ENCODE data around the gene IL36B.

IL36B gene

DNA sequence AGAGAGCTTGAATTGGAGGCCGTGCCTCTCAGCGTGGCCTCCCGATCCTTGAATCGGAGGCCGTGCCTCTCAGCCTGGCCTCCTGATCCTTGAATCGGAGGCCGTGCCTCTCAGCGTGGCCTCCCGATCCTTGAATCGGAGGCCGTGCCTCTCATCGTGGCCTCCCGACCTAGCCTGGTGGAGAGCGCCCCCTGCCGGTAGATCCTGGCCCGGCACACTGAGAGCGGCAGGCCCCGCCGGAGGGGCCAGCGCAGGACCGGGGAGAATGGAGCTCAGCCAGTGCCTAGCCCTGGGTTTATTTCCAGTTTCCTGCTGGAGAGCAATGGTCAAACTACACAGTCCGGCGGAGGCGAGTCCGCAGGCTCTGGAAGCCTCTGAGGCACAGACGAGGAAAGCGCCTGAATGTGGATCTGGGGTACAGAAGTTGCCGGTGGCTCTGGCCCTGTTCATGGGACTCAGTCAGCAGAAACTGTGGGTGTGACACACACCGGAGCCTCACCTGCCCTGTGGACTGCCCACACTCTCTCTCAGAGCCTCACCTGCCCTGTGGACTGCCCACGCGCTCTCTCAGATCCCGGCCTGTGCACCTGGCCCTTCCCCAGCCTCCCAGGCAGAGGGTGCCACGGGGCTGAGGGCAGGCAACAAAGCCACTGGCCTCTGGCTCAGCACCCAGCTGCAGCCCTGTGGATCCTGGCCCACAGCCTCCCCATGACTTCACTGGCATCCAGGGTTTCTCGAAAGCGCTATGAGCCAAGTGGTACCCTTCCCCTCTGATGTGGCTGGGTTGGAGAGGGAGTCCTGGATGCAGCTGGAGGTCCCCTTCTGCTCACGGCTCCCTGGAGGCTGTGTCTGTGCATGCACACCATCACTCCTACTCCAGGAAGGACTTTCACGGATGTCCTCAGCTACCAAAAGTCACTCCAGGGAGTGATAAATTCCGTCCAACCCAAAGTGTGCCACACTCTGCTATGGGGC is 1.5 kb downstream of the IL36B start:
- DNase-seq: no peak

- no peak for DNase-seq
Measured at GRCh38 chr2:113046465-113046864, 6.2 kb downstream of the IL36B start.

DNA sequence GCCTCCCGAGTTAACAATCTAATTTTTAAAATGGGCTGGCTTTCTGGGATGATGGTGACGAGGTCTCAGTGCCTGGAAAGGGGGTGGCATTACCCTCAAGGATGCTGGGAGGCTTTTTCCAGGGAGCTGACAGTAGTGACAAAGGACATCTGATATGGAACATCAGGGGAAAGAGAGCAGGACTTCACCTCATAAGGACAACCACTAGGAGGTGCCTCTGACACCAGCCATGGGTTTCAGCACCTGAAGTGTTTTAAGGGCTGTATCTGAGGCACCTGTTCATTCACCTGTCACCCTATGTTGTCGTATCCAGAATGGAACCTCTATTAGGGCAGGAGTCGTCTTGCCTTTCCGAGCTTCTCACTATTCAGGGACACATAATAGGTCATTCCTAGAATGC is 10.8 kb downstream of the IL36B start:
- no peak for DNase-seq

- DNase-seq: peak; percentile 70 to 83 (median 73)
Measured at GRCh38 chr2:113039719-113040118, 12.9 kb downstream of the IL36B start.

DNA sequence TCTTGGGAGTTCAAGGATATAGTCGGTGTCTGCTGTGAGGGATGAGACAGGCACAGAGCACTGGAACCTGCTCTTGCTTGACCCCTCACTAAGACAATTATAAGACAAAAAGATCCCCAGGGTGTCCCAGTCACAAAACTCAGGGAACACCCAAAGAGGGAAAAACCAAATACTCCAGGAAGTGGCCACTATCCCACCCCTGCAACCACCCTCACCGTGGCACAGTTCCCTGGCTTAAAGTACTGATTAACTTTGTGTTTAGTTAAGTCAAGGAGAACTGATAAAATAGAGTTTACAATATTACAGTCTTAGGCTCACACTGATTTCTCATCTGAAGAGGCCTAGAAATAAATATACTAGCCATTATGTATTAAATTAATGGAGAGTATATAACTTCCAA is 13.5 kb downstream of the IL36B start:
- peak in 1 of 3 donors; percentile 43 for DNase-seq

DNA sequence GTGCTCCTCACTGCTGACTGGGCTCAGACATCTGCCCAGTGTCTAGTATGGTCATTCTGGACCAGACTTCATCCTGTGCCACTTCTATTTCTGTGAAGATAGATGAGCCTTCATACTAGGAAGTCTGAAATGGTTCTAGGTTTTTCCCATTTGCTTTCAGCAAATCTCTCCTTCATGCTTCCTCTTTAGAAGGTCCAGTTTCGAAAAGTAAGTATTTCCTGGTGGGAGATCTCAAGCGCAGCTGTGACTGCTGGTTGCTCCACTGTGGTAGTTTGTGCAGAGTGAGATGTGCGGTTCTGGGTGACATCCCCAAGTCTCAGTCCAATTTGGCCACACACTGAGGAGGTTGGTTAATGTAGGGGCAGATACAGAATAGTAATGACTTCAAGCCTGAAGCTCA is 14.4 kb downstream of the IL36B start:
- DNase-seq: peak; percentile 58 to 66 (median 62)

GRCh38 chr2:113036763-113037162 is 15.9 kb downstream of the IL36B start:
- no peak for DNase-seq

DNA sequence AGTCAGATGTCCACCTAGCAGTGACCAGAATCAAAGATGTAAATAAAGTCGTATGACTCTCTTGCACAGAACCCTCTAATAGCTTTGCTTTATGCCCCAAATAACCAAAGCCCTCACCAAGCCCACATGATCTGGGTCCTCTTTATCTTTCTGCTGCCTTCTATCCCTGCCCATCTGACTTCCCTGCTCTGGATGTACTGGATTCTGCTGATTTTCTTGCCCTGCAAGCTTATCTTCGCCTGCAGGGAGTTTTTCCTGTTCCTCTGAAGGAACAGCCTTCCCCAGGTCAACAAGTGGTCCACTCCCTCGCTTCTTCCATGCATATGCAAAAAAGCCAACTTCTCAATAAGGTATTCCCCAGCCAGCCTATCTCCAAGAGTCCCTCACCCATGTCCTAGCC is 18.7 kb downstream of the IL36B start:
- DNase-seq: no peak

DNA sequence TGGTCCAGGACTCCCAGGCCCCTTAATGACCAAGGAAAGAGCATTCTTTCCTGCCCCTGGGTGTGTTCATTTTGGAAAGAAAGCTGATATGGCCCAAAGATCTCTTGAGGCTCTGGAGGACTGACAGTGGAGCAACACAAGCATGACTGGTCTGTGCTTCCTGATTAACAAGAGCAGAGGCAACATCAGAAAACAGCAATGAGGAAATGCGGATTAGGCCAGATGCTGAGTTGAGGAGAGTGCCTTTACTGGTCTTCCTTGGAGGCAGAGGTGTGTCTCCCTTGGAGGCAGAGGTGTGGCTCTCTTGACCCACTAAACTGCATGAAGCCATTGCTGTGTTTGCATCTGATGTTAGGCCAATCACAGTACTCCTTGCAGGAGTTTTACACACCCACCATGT is 19.9 kb downstream of the IL36B start:
- DNase-seq: peak in 1 of 3 donors; percentile 24

DNA sequence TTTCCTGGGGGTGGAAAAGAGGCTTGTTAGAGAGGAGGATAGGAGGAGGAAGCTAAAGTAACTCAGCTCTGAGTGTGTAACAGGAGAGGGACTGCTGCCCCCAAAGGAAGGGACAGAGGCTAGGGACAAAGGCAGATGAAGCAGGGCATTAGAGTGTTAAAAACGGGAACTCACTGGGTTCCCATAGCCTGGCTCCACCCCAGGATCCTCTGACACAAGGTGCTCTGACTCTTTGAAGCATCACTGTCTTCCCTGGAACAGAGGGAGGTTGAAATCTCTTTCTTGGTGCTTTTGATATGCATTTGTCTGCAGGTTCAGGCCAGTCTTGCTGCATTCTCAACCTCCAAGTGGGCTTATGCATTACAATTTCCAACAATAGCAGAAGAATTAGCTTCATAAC is 24.6 kb downstream of the IL36B start:
- peak in 2 of 3 donors; percentile 32 to 33 for DNase-seq

GRCh38 chr2:113027691-113028090 is 25.0 kb downstream of the IL36B start:
- DNase-seq: no peak

GRCh38 chr2:113025737-113026136 is 26.9 kb downstream of the IL36B start:
- peak; percentile 56 to 80 (median 76) for DNase-seq

- no peak for DNase-seq
Measured at GRCh38 chr2:113024764-113025163, 27.9 kb downstream of the IL36B start.

GRCh38 chr2:113021312-113021711 is 31.4 kb downstream of the IL36B start:
- DNase-seq: no peak

- DNase-seq: no peak
Measured at GRCh38 chr2:113018509-113018908, 34.2 kb downstream of the IL36B start.

GRCh38 chr2:113015655-113016054 is 37.0 kb downstream of the IL36B start:
- no peak for DNase-seq

DNA sequence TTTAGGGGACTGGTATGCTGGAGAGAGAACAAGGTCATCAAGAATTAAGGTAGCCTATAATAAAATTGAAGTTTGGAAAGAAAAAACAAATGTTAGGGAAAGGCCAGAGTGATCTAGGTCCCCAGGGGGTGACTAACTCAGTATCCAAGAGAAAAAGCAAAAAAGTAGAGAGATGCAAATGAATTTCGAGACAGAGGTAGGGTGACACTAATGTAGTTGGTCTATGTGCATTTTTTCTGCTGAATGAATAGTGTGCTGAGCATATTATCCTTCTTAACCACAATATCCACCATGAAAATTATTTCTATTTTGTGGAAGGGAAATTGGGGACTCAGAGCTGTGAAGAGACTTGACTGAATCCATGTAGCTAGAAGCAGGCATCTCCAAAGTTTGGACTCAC is 37.6 kb downstream of the IL36B start:
- no peak for DNase-seq

DNA sequence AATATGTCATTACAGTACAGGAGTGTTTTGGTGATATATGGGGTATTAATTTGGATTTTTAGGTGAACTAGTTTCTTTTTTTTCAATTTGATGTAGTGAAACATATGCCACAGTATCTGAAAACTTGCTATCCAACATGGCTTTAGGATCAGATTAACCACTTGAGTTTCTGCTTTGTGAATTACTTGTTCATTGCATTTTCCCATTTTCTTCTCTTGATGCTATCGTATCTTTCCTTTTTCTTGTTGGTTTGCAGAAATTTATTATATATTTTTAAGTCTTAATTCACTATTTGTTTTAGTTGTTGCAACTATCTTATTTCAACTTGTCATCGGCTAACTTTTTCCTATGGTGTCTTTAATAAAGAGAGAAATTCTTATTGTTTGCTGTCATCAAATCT is 38.6 kb downstream of the IL36B start:
- no peak for DNase-seq

GRCh38 chr2:113013336-113013661 is 39.4 kb downstream of the IL36B start:
- DNase-seq: no peak

GRCh38 chr2:113012436-113013335 is 40.0 kb downstream of the IL36B start:
- DNase-seq: no peak

DNA sequence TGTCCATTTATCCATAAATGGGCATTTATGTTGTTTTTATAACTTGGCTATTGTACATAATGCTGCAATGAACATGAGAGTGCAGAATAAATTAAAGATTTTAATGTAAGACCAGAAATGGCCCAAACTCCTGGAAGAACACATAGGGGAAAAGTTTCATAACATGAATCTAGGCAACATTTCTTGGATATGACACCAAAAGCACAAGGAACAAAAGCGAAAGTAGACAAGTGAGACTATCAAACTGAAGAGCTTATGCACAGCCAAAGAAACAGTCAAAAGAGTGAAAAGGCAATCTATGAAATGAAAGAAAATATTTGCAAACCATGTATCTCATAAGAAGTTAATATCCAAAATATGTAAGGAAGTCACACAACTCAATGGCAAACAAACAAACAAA is 41.6 kb downstream of the IL36B start:
- no peak for DNase-seq

GRCh38 chr2:113010088-113010487 is 42.6 kb downstream of the IL36B start:
- DNase-seq: no peak

- no peak for DNase-seq
Measured at GRCh38 chr2:113009622-113010021, 43.0 kb downstream of the IL36B start.

- no peak for DNase-seq
Measured at GRCh38 chr2:113007250-113007649, 45.4 kb downstream of the IL36B start.
